Thoracic aorta (tissue), 2 donors: ENCODE data around the gene UCN. TPM values are rescaled to one million over a fixed set of nuclear protein-coding genes. Genes with fewer than 3 reads are reported as not detected.

Experiments
- ATAC-seq: fragments of 150-250 bp; one replicate; pipeline ENCODE4 v1.8.0; 2017; ENCODE audit warnings: low read depth; ENCODE audit not compliant: insufficient number of reproducible peaks, low FRiP score
- DNase-seq: peaks from one replicate; pipeline ENCODE4 v3.0.0-alpha.2; 2020; ENCODE audit warnings: low spot score
- H3K27ac ChIP-seq, 2 donors: fragments of 200-600 bp; sonication (generic); 1 replicate in 1 of 2; 2 replicates in 1 of 2; pipeline ENCODE4 v1.5.1; 2016; ENCODE audit warnings: mild to moderate bottlenecking in 2 of 2, moderate library complexity in 2 of 2
- H3K27me3 ChIP-seq: fragments of 200-600 bp; sonication (generic); replicated peaks from 2 replicates; pipeline ENCODE4 v1.6.0; 2016; ENCODE audit warnings: mild to moderate bottlenecking; ENCODE audit not compliant: insufficient read depth
- H3K36me3 ChIP-seq: fragments of 200-600 bp; sonication (generic); one replicate; pipeline ENCODE4 v1.5.1; 2016
- H3K4me1 ChIP-seq, 2 donors: fragments of 200-600 bp; sonication (generic); 1 replicate in 1 of 2; 2 replicates in 1 of 2; pipeline versions ENCODE4 v1.5.1 to v1.6.0; 2016; ENCODE audit warnings: low read depth in 2 of 2, mild to moderate bottlenecking in 1 of 2; ENCODE audit not compliant: control insufficient read depth in 1 of 2
- H3K4me3 ChIP-seq: fragments of 200-600 bp; sonication (generic); 2 replicates; pipeline ENCODE4 v1.5.1; 2016; ENCODE audit warnings: mild to moderate bottlenecking
- H3K9me3 ChIP-seq: fragments of 200-600 bp; sonication (generic); 2 replicates; pipeline ENCODE4 v1.5.1; 2016
- CTCF ChIP-seq: fragments of 200-600 bp; sonication (generic); IDR thresholded peaks from one replicate; pipeline ENCODE4 v1.5.1; 2019; ENCODE audit warnings: antibody characterized with exemption
- total RNA-seq, 2 donors: library from RNA; depleted of rRNA; stranded (reverse); fragments of >200 nt; gene quantifications; one replicate each; pipeline versions ENCODE4 v1.1.0 to v1.2.3, GENCODE V29; 2016

Gene UCN
- total RNA-seq, 2 donors from 2014 or later = 1.8 TPM; not detected in 1

- no peak for TF ChIP-seq CTCF
- H3K27ac ChIP-seq = no peak overlapping the region
Observed at GRCh38 chr2:27307287-27307544, 1.0 kb downstream of the UCN start.

GRCh38 chr2:27306573-27307286 is 1.5 kb downstream of the UCN start:
- Histone ChIP-seq H3K9me3 (no peaks in the 10 kb centered on the region), H3K4me1 (peaks cover 5 to 20% of the 10 kb centered on the region in 2 donors), H3K27me3 (no peaks in the 10 kb centered on the region), H3K27ac (no peak overlapping the region), H3K4me3 (no peak overlapping the region), H3K36me3 (peaks cover 4% of the 10 kb centered on the region)
- DNase-seq (no peak), ATAC-seq (no peak)
- TF ChIP-seq CTCF = no peak

More at GRCh38 chr2:27307287-27307544, 1.0 kb downstream of the UCN start:
- Histone ChIP-seq H3K27me3 (no peaks in the 10 kb centered on the region), H3K4me3 (no peak overlapping the region), H3K9me3 (no peaks in the 10 kb centered on the region), H3K4me1 (peaks cover 5 to 20% of the 10 kb centered on the region in 2 donors), H3K36me3 (peaks cover 4% of the 10 kb centered on the region)
- no peak for ATAC-seq
- DNase-seq = no peak

GRCh38 chr2:27306136-27306535 is 2.1 kb downstream of the UCN start:
- ATAC-seq (no peak), DNase-seq (no peak)
- H3K36me3 ChIP-seq = peaks cover 4% of the 10 kb centered on the region

GRCh38 chr2:27305516-27305915 is 2.7 kb downstream of the UCN start:
- no peak for TF ChIP-seq CTCF
- Histone ChIP-seq H3K27ac (no peak overlapping the region), H3K36me3 (peaks cover 4% of the 10 kb centered on the region), H3K4me3 (no peak overlapping the region), H3K4me1 (peaks cover 5 to 20% of the 10 kb centered on the region in 2 donors), H3K9me3 (no peaks in the 10 kb centered on the region), H3K27me3 (no peaks in the 10 kb centered on the region)
- no peak for DNase-seq
- ATAC-seq = no peak

More at GRCh38 chr2:27306136-27306535, 2.1 kb downstream of the UCN start:
- no peak overlapping the region for H3K27ac ChIP-seq
- peaks cover 5 to 20% of the 10 kb centered on the region in 2 donors for H3K4me1 ChIP-seq
- H3K27me3 ChIP-seq = no peaks in the 10 kb centered on the region
- no peak for TF ChIP-seq CTCF
- H3K9me3 ChIP-seq = no peaks in the 10 kb centered on the region
- no peak overlapping the region for H3K4me3 ChIP-seq

GRCh38 chr2:27304488-27305240 is 3.6 kb downstream of the UCN start:
- DNase-seq = no peak
- no peak overlapping the region for H3K4me3 ChIP-seq
- H3K36me3 ChIP-seq = peaks cover 4% of the 10 kb centered on the region

More at GRCh38 chr2:27304488-27305240, 3.6 kb downstream of the UCN start:
- Histone ChIP-seq H3K4me1 (peaks cover 5 to 20% of the 10 kb centered on the region in 2 donors), H3K27ac (no peak overlapping the region), H3K27me3 (no peaks in the 10 kb centered on the region), H3K9me3 (no peaks in the 10 kb centered on the region)
- ATAC-seq = no peak
- no peak for TF ChIP-seq CTCF
